SK-N-MC (cell line): ENCODE data around the gene DLG2.

Source experiments
- DNase-seq: peaks from one replicate; pipeline ENCODE4 v3.0.0-alpha.2; 2011; ENCODE audit warnings: low read depth, low spot score
- H3K27ac ChIP-seq: fragments of 200-600 bp; sonication (generic); 2 replicates; pipeline ENCODE4 v1.5.1; 2016; ENCODE audit warnings: mixed run types
- H3K36me3 ChIP-seq: fragments of 200-600 bp; sonication (generic); 2 replicates; pipeline ENCODE4 v1.6.1; 2017; ENCODE audit warnings: antibody characterized with exemption, low read length, mixed read lengths; ENCODE audit not compliant: insufficient read depth
- H3K4me3 ChIP-seq: fragments of 200-600 bp; sonication (generic); 2 replicates; pipeline ENCODE4 v1.5.1; 2016
- H3K9ac ChIP-seq: fragments of 200-600 bp; sonication (generic); 2 replicates; pipeline ENCODE4 v1.8.0; 2017; ENCODE audit warnings: mixed run types, mixed read lengths; ENCODE audit not compliant: insufficient read length
- H3K9me3 ChIP-seq: fragments of 200-600 bp; sonication (generic); 2 replicates; pipeline ENCODE4 v1.6.1; 2017; ENCODE audit warnings: low read depth, mild to moderate bottlenecking, antibody characterized with exemption, low read length, moderate library complexity, mixed read lengths
- EZH2 ChIP-seq: fragments of 200-600 bp; sonication (generic); IDR thresholded peaks from one replicate; pipeline ENCODE4 v1.6.1; 2017; ENCODE audit warnings: antibody characterized with exemption
- FOXP2 ChIP-seq: optimal IDR thresholded peaks from 2 replicates; pipeline ENCODE3; 2011; ENCODE audit warnings: mild to moderate bottlenecking, moderate library complexity; ENCODE audit not compliant: insufficient read depth; ENCODE audit errors: extremely low read length, control extremely low read depth
- POLR2AphosphoS5 ChIP-seq: IDR thresholded peaks from 2 replicates; pipeline ENCODE4 v1.6.1; 2012; ENCODE audit warnings: mild to moderate bottlenecking, low read depth, low read length, borderline replicate concordance

The DLG2 gene

DNA sequence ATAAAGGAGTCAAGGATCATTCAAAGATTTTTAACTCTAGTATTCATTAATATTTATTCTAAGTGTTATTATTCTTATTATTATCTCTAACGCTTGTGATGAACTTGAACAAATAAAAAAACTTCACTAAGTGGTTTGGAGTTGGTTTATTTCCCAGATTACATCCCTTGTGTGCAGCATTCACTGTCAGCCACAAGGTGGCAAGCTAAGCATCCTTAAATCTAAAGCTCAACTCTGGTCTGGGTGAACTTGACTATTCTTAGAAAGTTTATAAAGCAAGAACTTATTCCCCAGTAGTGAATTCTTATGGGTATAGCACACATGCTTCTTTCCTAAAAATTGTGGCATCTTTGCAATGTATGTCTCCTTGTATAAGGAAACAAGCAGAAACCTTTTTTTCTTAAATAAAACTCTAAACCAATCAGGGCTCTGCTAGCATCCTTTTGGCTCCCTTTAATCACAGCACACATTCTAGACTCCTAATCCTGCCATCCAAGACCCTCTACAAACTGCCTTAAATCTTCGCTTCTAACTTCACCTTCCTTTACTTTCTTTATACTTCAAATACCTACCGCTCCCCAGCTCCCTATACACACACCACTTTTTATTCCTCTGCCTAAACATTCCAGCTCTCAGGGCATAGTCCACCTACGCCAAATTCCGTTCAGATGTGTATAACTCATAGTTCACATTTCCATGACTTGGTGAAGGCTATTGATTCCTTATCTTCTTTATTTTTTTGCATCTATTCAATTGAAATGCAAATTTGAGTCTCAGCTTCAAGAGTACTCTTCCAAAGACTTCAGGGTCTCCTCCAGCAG lies 1068.8 kb downstream of the DLG2 start:
- H3K4me3 ChIP-seq: no peak overlapping the region
- H3K36me3 ChIP-seq: no peaks in the 10 kb centered on the region
- no peak for TF ChIP-seq EZH2
- no peak for TF ChIP-seq POLR2AphosphoS5
- TF ChIP-seq FOXP2: no peak
- peak; percentile 67 for DNase-seq
- H3K9me3 ChIP-seq: no peaks in the 10 kb centered on the region
- no peak overlapping the region for H3K27ac ChIP-seq
- no peak overlapping the region for H3K9ac ChIP-seq

DNA sequence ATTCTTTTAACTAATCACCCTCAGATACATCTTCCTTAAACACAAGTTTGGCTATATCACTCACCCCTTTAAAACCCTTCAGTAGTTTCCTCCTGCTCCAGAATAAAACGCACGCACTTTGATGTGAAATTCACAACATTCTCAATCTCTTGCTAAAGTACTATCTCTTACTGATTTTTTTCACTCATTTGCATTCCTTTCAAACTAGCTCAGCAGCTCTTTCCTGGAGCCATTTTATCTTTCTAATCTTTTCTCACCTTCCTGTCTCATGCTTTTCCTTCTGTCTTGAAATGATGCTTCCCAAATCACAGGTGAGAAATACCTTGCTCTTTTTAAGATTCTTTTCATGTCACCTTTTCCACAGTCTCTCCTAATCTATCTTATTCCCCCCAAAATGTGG lies 1074.4 kb downstream of the DLG2 start:
- no peaks in the 10 kb centered on the region for H3K36me3 ChIP-seq
- H3K27ac ChIP-seq: no peak overlapping the region
- H3K9ac ChIP-seq: no peak overlapping the region
- H3K4me3 ChIP-seq: no peak overlapping the region
- TF ChIP-seq FOXP2: no peak
- TF ChIP-seq POLR2AphosphoS5: no peak
- TF ChIP-seq EZH2: no peak
- H3K9me3 ChIP-seq: no peaks in the 10 kb centered on the region
- DNase-seq: no peak

DNA sequence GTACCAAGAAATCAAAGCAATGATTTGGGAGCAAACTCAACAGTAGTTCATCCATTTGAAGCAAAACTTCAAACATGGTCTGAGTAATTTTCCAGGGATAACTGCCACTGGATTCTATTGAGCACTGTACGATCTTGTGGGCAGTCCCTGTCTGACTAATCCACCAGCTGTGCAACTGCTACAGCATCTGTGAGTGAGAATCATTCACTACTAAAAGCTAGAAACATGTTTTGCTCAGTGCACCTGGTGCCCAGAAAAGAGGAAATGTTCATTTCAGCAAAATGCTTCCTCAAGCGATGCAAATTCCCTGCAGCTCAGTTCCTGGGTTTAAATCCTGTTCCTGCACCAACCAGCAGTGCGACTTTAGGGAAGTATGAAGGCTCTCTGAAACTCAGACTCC lies 1077.9 kb downstream of the DLG2 start:
- no peak overlapping the region for H3K9ac ChIP-seq
- TF ChIP-seq POLR2AphosphoS5: no peak
- TF ChIP-seq FOXP2: no peak
- TF ChIP-seq EZH2: no peak
- H3K36me3 ChIP-seq: no peaks in the 10 kb centered on the region
- no peak overlapping the region for H3K4me3 ChIP-seq
- no peak for DNase-seq
- H3K27ac ChIP-seq: no peak overlapping the region
- H3K9me3 ChIP-seq: no peaks in the 10 kb centered on the region

DNA sequence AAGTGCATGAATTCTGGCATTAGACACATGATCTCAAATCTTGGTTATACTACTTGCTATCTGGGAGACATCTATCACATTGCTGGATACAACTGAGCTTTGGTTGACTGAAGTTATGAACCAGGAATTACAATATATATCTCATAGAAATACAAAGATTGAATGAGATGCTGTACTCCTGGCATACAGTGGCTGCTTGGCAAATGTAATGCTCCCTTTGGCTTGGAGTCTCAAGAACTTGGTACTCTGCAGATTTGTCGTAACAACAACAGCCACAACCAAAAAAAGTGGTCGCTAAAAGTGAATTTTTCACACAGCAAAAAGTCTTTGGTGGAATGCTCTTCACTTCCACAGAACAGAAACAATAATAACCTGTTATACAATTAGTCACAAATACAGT lies 1082.6 kb downstream of the DLG2 start:
- TF ChIP-seq POLR2AphosphoS5 (no peak), EZH2 (no peak), FOXP2 (no peak)
- Histone ChIP-seq H3K27ac (no peak overlapping the region), H3K9me3 (no peaks in the 10 kb centered on the region), H3K4me3 (no peak overlapping the region), H3K9ac (no peak overlapping the region), H3K36me3 (no peaks in the 10 kb centered on the region)
- no peak for DNase-seq

DNA sequence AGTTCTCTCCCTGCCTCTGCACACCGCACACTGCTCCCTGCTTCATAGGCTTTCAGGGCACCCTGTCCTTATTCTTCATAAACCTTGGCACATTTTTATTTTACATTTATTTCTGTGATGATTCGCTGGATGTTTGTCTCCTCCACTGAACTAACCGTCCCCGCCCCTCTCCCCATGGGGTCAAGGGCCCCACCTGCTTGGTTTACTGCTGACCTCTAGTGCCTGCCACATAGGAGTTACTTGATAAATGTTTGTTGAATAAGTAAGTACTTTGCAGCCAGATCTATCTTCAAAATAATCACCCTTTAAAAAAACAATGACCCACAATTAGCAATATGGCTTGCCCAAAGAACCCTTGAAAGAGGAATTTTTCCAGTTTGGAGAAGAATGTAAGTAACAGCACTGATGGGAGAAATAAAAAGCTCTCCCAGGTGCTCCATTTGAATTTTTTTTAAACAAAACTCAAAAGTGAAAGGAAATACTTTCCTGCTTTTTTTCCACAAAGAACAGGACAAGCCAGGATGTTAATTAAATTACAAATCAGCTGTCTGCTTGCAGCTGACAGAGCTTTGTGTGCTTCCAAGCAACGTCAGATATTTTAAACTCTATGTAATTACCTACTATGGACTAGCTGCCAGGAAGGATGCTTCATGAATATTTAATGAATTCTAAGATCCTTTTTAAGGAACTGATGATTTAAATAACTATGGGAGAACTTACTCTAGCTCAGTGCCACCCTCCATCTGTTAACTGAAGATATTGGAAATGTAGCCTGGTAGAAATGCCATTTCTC lies 1083.6 kb downstream of the DLG2 start:
- H3K4me3 ChIP-seq: no peak overlapping the region
- TF ChIP-seq FOXP2 (no peak), EZH2 (no peak), POLR2AphosphoS5 (no peak)
- no peaks in the 10 kb centered on the region for H3K36me3 ChIP-seq
- no peak overlapping the region for H3K27ac ChIP-seq
- no peaks in the 10 kb centered on the region for H3K9me3 ChIP-seq
- no peak for DNase-seq
- H3K9ac ChIP-seq: no peak overlapping the region

DNA sequence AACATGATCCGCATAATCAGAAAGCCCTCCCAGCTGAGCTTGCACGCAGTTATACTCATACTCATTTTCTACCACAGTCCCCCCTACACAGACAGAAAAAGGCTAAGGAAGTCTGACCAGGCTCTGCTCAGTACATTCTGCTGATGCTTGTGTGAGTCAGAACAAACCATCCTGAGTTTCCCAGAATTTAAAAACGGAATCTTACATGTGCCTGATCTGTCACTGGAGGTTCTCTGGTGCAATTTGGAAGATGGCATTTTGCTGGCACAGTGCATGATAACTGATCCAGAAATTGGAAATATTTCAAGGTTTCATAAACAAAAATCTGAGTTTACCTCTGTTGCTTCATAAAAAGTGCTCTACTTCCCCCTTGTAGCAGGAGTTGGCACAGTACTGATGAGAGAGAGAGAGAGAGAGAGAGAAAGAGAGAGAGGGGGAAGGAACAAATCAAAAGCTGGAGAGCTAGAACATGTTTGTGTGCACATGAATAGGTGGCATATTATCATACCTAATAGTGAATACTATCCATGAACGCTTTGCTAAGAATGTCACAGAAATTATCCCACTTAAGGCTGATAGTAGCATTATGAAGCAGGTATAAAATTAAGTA lies 1085.3 kb downstream of the DLG2 start:
- H3K4me3 ChIP-seq: no peak overlapping the region
- no peaks in the 10 kb centered on the region for H3K36me3 ChIP-seq
- TF ChIP-seq EZH2: no peak
- TF ChIP-seq FOXP2: no peak
- TF ChIP-seq POLR2AphosphoS5: no peak
- no peaks in the 10 kb centered on the region for H3K9me3 ChIP-seq
- no peak overlapping the region for H3K27ac ChIP-seq
- no peak for DNase-seq
- no peak overlapping the region for H3K9ac ChIP-seq

DNA sequence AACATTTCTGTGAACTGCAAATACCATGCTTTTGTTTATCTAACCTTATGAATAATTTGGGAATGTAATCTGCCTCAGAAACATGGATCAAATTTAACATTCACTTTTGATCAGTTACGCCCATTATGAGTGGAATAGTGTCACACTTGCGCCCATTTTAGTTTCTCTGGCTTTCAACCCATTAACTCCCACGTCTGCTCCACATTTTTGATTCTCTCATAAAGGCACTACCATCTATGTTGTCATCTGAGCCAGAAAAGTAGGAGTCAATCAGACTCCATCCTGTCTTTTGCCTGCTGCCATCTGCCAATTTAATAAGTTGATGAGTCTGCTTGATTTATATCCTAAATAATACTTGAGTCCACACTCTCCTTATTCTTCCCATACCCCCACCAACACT lies 1090.7 kb downstream of the DLG2 start:
- H3K36me3 ChIP-seq: no peaks in the 10 kb centered on the region
- DNase-seq: no peak
- no peak overlapping the region for H3K27ac ChIP-seq
- TF ChIP-seq POLR2AphosphoS5: no peak
- TF ChIP-seq EZH2: no peak
- no peak for TF ChIP-seq FOXP2
- H3K4me3 ChIP-seq: no peak overlapping the region
- no peak overlapping the region for H3K9ac ChIP-seq
- no peaks in the 10 kb centered on the region for H3K9me3 ChIP-seq

DNA sequence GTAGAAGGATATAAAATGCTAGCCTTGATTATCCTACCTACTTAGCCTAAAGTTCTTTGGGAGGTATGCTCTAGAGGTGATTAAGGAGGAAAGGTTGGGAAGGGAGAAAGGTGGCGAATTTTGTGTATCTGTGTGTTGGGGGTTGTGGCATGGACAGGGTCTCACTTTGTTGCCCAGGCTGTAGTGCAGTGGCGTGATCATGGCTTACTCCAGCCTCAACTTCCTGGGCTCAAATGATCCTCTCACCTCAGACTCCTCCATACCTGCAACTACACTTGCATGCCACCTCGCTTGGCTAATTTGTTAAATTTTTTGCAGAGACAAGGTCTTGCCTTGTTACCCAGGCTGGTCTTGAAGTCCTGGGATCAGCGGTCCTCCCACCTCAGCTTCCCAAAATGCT lies 1094.8 kb downstream of the DLG2 start:
- no peak for DNase-seq
- Histone ChIP-seq H3K9me3 (no peaks in the 10 kb centered on the region), H3K9ac (no peak overlapping the region), H3K27ac (no peak overlapping the region), H3K4me3 (no peak overlapping the region), H3K36me3 (no peaks in the 10 kb centered on the region)
- TF ChIP-seq EZH2: no peak
- no peak for TF ChIP-seq FOXP2
- TF ChIP-seq POLR2AphosphoS5: no peak
